ELR (cell line): ENCODE data around the gene MYRF.

Experiments used
- DNase-seq: peaks from one replicate; pipeline ENCODE4 v3.0.0-alpha.2; 2015; ENCODE audit warnings: low read depth

The MYRF gene

GRCh38 chr11:61817471-61818202 is 65.2 kb downstream of the MYRF start:
- DNase-seq = no peak

- peak; percentile 85 for DNase-seq
Measured at GRCh38 chr11:61820174-61820573, 67.7 kb downstream of the MYRF start.

- DNase-seq = no peak
Measured at GRCh38 chr11:61826930-61827570, 74.6 kb downstream of the MYRF start.

GRCh38 chr11:61827571-61828378 is 75.3 kb downstream of the MYRF start, which contains the start of gene FADS2:
FADS2 (plus strand) TSS chr11:61828300; CDS start chr11:61828391, 91 bp downstream.
- peak; percentile 69 for DNase-seq

DNA sequence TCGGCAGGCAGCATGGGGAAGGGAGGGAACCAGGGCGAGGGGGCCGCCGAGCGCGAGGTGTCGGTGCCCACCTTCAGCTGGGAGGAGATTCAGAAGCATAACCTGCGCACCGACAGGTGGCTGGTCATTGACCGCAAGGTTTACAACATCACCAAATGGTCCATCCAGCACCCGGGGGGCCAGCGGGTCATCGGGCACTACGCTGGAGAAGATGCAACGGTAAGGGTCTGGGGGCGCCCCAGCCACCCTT is 75.9 kb downstream of the MYRF start:
- no peak for DNase-seq

DNA sequence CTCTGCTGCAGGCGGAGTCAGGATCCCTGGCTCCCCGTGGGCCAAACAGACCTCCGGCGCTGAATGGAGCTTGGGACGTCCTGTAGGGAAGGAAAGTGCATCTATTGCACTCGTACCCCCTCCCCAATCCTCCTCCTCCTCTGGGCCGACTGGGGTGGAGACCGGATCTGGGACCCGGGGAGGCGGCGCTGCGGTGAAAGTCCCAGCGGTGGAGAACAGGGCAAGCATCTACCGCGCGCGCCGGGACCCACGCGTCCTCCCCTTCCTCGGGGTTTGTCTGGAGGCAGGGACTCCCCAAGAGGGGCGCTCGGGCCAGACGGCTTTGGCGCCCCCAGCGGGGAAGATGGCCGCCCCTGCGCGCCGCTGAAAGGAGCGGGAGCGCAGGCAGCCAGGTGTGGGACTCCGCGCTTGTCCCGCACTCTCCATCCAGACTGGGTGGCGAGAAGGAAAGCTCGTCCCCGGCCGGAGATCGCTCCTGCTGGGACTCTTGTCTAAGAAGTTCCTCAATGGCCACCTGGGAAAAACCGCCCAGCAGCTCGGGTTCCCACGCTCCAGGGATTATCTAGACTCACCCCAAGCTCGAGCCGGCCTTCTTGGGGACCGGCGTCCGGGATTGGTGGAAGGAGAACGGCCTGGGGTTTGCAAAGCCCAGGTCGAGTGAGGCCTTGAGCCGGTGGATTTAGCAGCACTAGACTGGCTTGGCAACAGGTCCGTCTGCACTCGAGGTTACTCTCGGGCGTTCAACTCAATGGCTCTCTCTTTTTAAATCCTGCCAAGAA is 76.4 kb downstream of the MYRF start:
- DNase-seq = peak; percentile 34

DNA sequence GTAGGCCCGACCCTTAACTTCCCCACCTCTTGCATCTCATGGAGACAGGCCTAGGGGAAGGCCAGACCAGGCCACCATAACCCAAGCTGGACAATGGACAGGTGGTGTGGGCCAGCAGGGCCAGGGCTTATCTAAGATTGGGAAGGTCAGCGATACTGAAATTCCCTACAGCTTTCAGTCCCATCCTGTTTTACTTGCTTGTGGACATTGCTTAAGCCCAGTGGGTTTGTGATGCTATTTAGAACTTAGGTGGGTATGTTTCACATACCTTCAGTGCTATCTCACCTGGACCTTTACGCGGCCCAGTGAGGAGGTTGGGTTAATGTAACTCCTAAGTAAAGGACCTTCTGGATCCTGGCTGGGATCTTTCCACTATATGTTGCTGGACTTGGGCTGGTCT is 77.4 kb downstream of the MYRF start:
- DNase-seq = no peak

GRCh38 chr11:61830237-61831105 is 78.0 kb downstream of the MYRF start:
- no peak for DNase-seq

- DNase-seq = no peak
Measured at GRCh38 chr11:61832207-61832606, 79.8 kb downstream of the MYRF start.

DNA sequence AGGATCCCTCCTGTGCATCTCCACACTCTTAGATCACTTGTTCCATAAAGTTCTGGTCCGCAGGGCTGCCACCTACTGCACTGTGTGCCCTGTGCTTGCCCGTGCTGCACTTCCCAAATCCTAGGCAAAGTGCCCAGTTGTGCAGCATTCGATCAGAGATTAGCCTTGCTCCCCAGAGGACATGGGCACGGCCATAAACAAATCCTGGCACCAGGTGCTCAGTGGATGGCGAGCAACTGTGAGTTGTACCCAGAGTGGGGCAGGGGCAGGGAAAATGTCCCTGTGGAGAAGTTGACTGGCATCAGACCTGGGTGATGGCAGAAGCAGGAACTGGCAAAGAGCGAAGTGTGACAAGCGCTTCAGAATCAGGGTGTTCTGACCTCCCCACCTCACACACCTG is 80.3 kb downstream of the MYRF start:
- no peak for DNase-seq

GRCh38 chr11:61833471-61833870 is 81.0 kb downstream of the MYRF start:
- no peak for DNase-seq

DNA sequence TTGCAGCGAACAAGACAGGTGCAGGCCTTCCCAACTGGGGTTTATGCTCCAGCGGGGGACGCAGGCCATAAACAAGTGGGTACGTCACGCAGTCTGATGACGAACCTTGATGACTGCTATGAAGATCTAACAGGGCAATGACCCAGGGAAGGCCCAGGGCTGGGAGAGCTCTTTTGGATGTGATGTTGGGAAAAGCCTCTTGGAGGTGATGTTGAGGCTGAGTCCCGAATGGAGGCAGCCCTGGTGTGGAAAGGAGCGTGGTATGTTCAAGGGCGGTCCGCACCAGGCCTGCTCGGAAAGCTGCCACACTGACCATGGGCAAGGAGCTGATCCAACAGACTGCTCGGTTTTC is 81.5 kb downstream of the MYRF start:
- no peak for DNase-seq

GRCh38 chr11:61834278-61835048 is 82.0 kb downstream of the MYRF start:
- no peak for DNase-seq

DNA sequence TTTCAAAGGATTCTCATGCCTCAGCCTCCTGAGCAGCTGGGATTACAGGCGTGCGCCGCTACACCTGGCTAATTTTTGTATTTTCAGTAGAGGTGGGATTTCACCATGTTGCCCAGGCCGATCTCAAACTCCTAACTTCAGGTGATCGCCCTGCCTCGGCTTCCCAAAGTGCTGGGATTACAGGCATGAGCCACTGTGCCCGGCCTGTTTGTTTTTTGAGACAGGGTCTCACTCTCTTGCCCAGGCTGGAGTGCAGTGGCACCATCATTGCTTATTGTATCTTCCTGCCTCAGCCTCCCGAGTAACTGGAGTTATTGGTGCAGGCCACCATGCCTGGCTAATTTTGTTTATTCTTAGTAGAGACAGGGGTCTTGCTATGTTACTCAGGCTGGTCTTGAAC is 83.8 kb downstream of the MYRF start:
- DNase-seq = no peak

DNA sequence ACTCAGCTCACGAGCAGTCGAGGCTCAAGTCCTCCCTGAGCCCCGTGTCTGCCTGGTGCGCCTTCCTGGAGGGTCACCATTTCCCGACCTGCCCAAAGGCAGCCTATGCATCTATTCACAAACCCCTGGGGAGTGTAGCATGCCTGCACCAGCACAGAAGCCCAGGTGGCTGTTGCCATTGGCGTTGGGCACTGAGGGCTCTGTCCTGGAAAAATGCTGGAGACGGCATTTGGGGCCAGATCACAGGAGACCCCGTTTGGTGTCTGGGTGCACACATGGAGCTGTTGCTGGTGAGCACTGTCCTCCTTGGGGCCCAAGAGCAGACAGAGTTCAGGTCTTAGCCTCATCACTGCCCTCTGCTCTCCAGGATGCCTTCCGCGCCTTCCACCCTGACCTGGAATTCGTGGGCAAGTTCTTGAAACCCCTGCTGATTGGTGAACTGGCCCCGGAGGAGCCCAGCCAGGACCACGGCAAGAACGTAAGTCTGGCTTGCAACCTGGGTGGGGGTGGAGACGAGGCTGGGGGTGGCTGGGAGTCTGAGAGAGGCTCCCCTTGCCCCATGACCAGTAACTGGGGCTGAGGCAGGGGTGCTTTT is 85.1 kb downstream of the MYRF start:
- DNase-seq = no peak
